Measurements from ENCODE around the gene ARHGEF38.
"Not testable (repeated sequence)": the region's sequence is repeated elsewhere in the genome, so short reads cannot be mapped to it uniquely, and the experiment has no call there.

ARHGEF38 gene

DNA sequence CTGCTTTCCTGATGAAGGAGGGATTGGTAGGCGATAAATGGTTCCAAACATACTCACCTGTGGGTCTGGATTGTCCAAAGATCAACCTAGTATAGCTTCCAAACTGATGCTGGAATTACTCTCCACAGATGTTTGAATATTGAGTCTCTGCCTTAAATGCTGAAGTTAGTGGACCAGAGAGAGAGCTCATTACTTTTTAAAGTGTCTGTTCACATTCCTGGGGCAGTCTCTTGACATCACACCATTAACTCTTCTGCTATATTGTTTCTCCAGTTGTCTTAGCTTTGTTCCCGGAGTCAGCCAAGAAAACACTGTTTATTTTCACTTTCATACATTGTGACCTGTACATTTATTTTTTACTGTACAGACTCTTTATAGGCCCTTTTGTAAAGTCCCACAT, 35.4 kb downstream of the ARHGEF38 start:
- Mint-ChIP-seq H3K27me3 (ENCODE audit: low read depth) (no peaks in the 10 kb centered on the region), H3K36me3 (ENCODE audit: low read depth) (no peaks in the 10 kb centered on the region), H3K4me1 (ENCODE audit: low read depth) (peaks cover 3% of the 10 kb centered on the region), H3K9me3 (no peaks in the 10 kb centered on the region), H3K4me3 (no peak overlapping the region), H3K27ac (no peak overlapping the region)

DNA sequence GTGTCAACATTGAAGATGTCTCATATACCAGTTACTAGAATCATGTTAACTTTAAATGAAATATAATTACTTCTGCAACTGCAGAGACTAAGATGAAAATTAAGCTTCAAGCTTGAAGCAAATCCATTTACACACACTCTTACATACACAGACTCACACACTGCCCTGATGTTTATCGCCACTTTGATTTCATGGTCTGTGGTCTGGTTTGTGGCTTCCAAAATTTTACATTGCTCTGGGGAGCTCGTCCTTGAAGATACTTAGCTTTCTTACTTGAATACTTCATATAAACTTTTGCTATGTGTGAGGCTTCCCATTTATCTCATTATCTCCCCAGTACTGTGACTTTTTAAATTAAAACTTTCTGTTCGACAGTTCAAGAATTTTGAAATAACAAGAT, 35.8 kb downstream of the ARHGEF38 start:
- no peaks in the 10 kb centered on the region for H3K9me3 Mint-ChIP-seq
- H3K27me3 Mint-ChIP-seq (ENCODE audit: low read depth), result no peaks in the 10 kb centered on the region
- no peaks in the 10 kb centered on the region for H3K36me3 Mint-ChIP-seq (ENCODE audit: low read depth)
- no peak overlapping the region for H3K27ac Mint-ChIP-seq
- H3K4me3 Mint-ChIP-seq, result no peak overlapping the region
- H3K4me1 Mint-ChIP-seq (ENCODE audit: low read depth), result peaks cover 3% of the 10 kb centered on the region

- Mint-ChIP-seq H3K27ac (no peak overlapping the region), H3K27me3 (ENCODE audit: low read depth) (no peaks in the 10 kb centered on the region), H3K4me3 (no peak overlapping the region), H3K4me1 (ENCODE audit: low read depth) (peaks cover 3% of the 10 kb centered on the region), H3K9me3 (no peaks in the 10 kb centered on the region), H3K36me3 (ENCODE audit: low read depth) (no peaks in the 10 kb centered on the region)
Observed at GRCh38 chr4:105591573-105591972, 39.2 kb downstream of the ARHGEF38 start.

DNA sequence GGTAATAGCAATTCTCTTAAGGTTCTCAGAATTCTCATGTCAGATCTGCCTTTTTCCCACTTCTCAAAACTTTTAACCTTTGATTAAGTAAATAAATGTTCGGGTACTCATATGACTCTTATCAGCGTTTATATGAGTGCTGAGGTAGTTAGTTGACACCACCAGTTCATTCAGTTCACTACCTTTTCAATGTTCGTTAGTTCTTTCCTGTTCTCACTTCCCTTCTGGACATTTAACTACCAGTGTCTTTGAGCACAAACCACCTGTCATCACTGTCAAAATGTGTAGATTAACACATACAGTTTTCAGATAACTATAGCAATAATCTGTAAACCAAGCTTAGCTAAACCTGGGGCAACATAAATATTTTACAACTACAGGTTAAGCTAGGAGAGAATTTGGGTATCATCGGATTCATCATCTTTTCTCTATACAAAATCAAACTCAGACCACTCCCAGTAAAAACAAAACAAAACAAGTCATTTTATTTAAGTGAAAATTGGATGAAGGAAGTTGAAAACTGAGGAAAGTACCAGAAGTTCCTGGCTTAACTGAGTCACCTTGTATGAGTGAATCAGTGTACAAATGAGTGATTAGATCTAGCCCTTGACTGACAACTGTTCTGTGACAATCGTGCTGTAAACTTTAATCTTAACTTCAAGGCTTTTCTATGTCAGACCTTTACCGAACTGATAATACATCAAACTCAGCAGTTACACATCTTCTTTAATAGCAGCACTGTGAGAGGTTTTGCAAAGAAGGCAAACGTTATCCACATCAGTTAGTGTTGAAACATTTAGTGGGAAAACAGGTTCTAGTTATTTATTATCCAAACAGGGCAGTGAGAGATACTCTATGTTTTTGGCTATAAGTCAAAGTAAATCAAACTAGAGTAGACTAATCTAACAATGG, 41.9 kb downstream of the ARHGEF38 start:
- Mint-ChIP-seq H3K9me3 (no peaks in the 10 kb centered on the region), H3K4me3 (no peak overlapping the region), H3K27me3 (ENCODE audit: low read depth) (peaks cover 3% of the 10 kb centered on the region), H3K4me1 (ENCODE audit: low read depth) (no peaks in the 10 kb centered on the region), H3K27ac (no peak overlapping the region), H3K36me3 (ENCODE audit: low read depth) (no peaks in the 10 kb centered on the region)

- H3K36me3 Mint-ChIP-seq (ENCODE audit: low read depth), result no peaks in the 10 kb centered on the region
- no peak overlapping the region for H3K27ac Mint-ChIP-seq
- peaks cover 3% of the 10 kb centered on the region for H3K27me3 Mint-ChIP-seq (ENCODE audit: low read depth)
- H3K4me1 Mint-ChIP-seq (ENCODE audit: low read depth), result no peaks in the 10 kb centered on the region
- H3K9me3 Mint-ChIP-seq, result no peaks in the 10 kb centered on the region
- H3K4me3 Mint-ChIP-seq, result no peak overlapping the region
Observed at GRCh38 chr4:105596684-105597083, 44.3 kb downstream of the ARHGEF38 start.

- no peaks in the 10 kb centered on the region for H3K36me3 Mint-ChIP-seq (ENCODE audit: low read depth)
- peaks cover 3% of the 10 kb centered on the region for H3K27me3 Mint-ChIP-seq (ENCODE audit: low read depth)
- H3K27ac Mint-ChIP-seq, result no peak overlapping the region
- no peaks in the 10 kb centered on the region for H3K9me3 Mint-ChIP-seq
- H3K4me1 Mint-ChIP-seq (ENCODE audit: low read depth), result no peaks in the 10 kb centered on the region
- no peak overlapping the region for H3K4me3 Mint-ChIP-seq
Observed at GRCh38 chr4:105598052-105598451, 45.6 kb downstream of the ARHGEF38 start.

DNA sequence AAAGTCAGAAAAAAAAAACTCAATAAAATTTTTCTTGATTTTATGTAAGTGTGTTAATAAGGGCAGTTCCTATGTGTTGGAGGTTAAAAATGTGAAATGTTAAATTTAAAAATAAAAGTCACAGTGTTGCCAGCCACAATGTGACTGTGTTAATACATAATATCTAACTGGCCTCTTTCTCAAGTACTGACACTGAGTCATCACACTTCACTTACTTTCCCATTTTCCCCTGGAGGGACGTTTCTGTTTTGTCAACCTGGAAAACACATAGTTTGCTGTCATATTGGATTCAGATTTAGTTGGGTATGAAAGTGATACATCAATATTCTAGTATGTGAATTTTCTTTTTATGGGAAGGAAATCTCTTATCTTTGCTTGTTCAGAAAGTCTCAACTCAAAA, 46.4 kb downstream of the ARHGEF38 start:
- H3K9me3 Mint-ChIP-seq, result no peaks in the 10 kb centered on the region
- no peaks in the 10 kb centered on the region for H3K4me1 Mint-ChIP-seq (ENCODE audit: low read depth)
- no peak overlapping the region for H3K4me3 Mint-ChIP-seq
- no peak overlapping the region for H3K27ac Mint-ChIP-seq
- H3K27me3 Mint-ChIP-seq (ENCODE audit: low read depth), result peaks cover 3% of the 10 kb centered on the region
- H3K36me3 Mint-ChIP-seq (ENCODE audit: low read depth), result no peaks in the 10 kb centered on the region

GRCh38 chr4:105599482-105599881, 47.1 kb downstream of the ARHGEF38 start:
- Mint-ChIP-seq H3K4me1 (ENCODE audit: low read depth) (no peaks in the 10 kb centered on the region), H3K27ac (no peak overlapping the region), H3K9me3 (no peaks in the 10 kb centered on the region), H3K27me3 (ENCODE audit: low read depth) (peaks cover 3% of the 10 kb centered on the region), H3K4me3 (no peak overlapping the region), H3K36me3 (ENCODE audit: low read depth) (no peaks in the 10 kb centered on the region)

GRCh38 chr4:105599932-105600655, 47.7 kb downstream of the ARHGEF38 start:
- peaks cover 3% of the 10 kb centered on the region for H3K27me3 Mint-ChIP-seq (ENCODE audit: low read depth)
- H3K27ac Mint-ChIP-seq, result no peak overlapping the region
- no peaks in the 10 kb centered on the region for H3K4me1 Mint-ChIP-seq (ENCODE audit: low read depth)
- no peak overlapping the region for H3K4me3 Mint-ChIP-seq
- no peaks in the 10 kb centered on the region for H3K9me3 Mint-ChIP-seq
- H3K36me3 Mint-ChIP-seq (ENCODE audit: low read depth), result no peaks in the 10 kb centered on the region

DNA sequence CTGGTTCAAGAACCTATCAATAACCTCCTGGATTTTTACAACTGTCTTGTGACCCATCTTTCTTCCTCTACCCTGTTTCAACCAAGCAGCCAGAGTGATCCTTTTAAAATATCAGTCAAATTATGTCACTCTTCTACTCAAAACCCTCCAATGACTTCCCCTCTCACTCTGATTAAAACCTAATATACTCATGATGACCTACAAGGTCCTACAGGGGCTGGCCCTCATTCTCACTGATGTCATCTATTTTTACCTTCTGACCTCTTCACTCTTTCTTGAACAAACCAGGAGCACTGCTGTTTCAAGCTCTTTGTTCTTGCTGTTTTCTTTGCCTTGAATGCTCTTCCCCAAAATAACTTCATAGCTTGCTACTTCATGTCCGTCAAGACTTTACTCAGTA, 48.5 kb downstream of the ARHGEF38 start:
- H3K36me3 Mint-ChIP-seq (ENCODE audit: low read depth), result no peaks in the 10 kb centered on the region
- H3K27ac Mint-ChIP-seq, result no peak overlapping the region
- no peaks in the 10 kb centered on the region for H3K4me1 Mint-ChIP-seq (ENCODE audit: low read depth)
- no peak overlapping the region for H3K4me3 Mint-ChIP-seq
- peaks cover 3% of the 10 kb centered on the region for H3K27me3 Mint-ChIP-seq (ENCODE audit: low read depth)
- no peaks in the 10 kb centered on the region for H3K9me3 Mint-ChIP-seq

DNA sequence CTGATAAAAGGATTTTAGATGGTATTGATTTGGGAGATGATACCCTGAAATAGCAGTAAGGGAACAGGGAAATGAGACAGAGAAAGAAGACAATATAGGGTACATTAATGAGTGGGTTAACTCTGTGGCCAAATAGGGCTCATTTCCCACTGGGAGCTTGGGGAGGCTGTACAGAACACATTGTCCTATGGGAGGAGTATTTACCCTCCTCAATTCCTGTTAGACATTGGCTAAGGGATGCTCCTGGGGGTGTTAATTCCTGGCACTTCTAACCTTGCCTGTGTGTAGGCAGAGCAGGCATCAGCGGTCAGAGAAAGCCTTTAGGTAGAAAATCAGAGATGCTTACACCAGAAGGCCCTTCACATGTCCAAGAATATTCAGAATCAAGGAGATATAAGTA, 49.0 kb downstream of the ARHGEF38 start:
- H3K4me3 Mint-ChIP-seq, result no peak overlapping the region
- no peaks in the 10 kb centered on the region for H3K4me1 Mint-ChIP-seq (ENCODE audit: low read depth)
- H3K9me3 Mint-ChIP-seq, result no peaks in the 10 kb centered on the region
- peaks cover 3% of the 10 kb centered on the region for H3K27me3 Mint-ChIP-seq (ENCODE audit: low read depth)
- H3K27ac Mint-ChIP-seq, result no peak overlapping the region
- H3K36me3 Mint-ChIP-seq (ENCODE audit: low read depth), result no peaks in the 10 kb centered on the region

- Mint-ChIP-seq H3K27me3 (ENCODE audit: low read depth) (no peaks in the 10 kb centered on the region), H3K4me3 (no peak overlapping the region), H3K9me3 (no peaks in the 10 kb centered on the region), H3K27ac (no peak overlapping the region), H3K36me3 (ENCODE audit: low read depth) (no peaks in the 10 kb centered on the region), H3K4me1 (ENCODE audit: low read depth) (no peaks in the 10 kb centered on the region)
Observed at GRCh38 chr4:105603158-105603557, 50.7 kb downstream of the ARHGEF38 start.

GRCh38 chr4:105605493-105605892, 53.1 kb downstream of the ARHGEF38 start:
- Mint-ChIP-seq H3K27me3 (ENCODE audit: low read depth) (peaks cover 4% of the 10 kb centered on the region), H3K36me3 (ENCODE audit: low read depth) (no peaks in the 10 kb centered on the region), H3K4me3 (no peak overlapping the region), H3K4me1 (ENCODE audit: low read depth) (no peaks in the 10 kb centered on the region), H3K27ac (no peak overlapping the region), H3K9me3 (no peaks in the 10 kb centered on the region)

DNA sequence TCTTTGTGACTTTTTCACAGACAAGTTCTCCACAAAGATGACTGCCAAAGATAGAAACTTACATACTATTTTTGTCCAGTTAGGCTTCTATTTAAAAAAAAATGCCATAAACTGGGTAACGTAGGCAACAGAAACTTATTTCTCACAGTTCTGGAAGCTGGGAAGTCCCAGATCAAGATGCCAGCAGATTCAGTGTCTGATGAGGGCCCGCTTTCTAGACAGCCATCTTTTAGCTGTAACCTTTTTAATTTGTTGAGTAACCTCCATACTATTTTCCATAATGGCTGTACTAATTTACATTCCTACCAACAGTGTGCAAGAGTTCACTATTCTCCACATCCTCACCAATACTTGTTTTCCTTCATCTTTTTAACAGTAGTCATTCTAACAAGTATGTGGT, 55.5 kb downstream of the ARHGEF38 start:
- H3K4me3 Mint-ChIP-seq, result no peak overlapping the region
- no peaks in the 10 kb centered on the region for H3K9me3 Mint-ChIP-seq
- no peaks in the 10 kb centered on the region for H3K4me1 Mint-ChIP-seq (ENCODE audit: low read depth)
- H3K36me3 Mint-ChIP-seq (ENCODE audit: low read depth), result no peaks in the 10 kb centered on the region
- H3K27ac Mint-ChIP-seq, result no peak overlapping the region
- H3K27me3 Mint-ChIP-seq (ENCODE audit: low read depth), result peaks cover 4% of the 10 kb centered on the region

GRCh38 chr4:105609819-105610218, 57.4 kb downstream of the ARHGEF38 start:
- not testable (repeated sequence) for H3K27ac Mint-ChIP-seq; H3K4me3 Mint-ChIP-seq; H3K4me1 Mint-ChIP-seq (ENCODE audit: low read depth); H3K9me3 Mint-ChIP-seq; H3K27me3 Mint-ChIP-seq (ENCODE audit: low read depth); H3K36me3 Mint-ChIP-seq (ENCODE audit: low read depth)
